Astrocyte (in vitro differentiated cells and primary cell): ENCODE results near the gene CTNND2.

ENCODE experiments used
- CTCF ChIP-seq: IDR thresholded peaks from 2 replicates; pipeline ENCODE4 v1.5.1; 2011; ENCODE audit warnings: low read depth, mild to moderate bottlenecking, inconsistent platforms, low read length, moderate library complexity; ENCODE audit not compliant: insufficient read depth
- EZH2 ChIP-seq: IDR thresholded peaks from 2 replicates; pipeline ENCODE4 v1.6.1; 2012; ENCODE audit warnings: mild to moderate bottlenecking, low read length, inconsistent platforms; ENCODE audit not compliant: insufficient read depth

DNA sequence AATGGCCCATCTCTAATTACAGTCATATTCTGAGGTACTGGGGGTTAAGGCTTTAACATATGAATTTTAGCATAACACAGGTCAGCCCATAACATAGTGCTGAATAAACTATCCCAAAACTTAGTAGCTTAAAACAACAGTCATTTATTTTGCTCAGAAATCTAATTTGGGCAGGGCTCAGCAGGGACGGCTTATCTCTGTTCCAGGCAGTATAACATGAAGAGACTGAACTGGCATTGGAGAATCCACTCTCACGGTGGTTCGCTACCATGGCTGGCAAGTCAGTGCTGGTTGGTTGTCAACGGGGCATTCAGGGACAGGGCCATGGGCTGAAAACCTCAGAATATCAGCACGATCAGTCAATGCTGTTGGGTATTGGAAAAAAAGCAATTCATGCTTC is 622.4 kb downstream of the CTNND2 start:
- TF ChIP-seq CTCF (no peak), EZH2 (no peak)
